Activated B cell treated with CpG ODN at 0.5 μM for 24 hours (primary cell): ENCODE measurements around the gene PDXK. TPM values are rescaled to one million over a fixed set of nuclear protein-coding genes. Genes with fewer than 3 reads are reported as not detected.

Experiments
- ATAC-seq: fragments of 200-7000 bp; cut with Tn5 transposase; one replicate; pipeline ENCODE4 v1.10.0; 2021; ENCODE audit warnings: low read depth, mild to moderate bottlenecking, moderate library complexity
- CTCF ChIA-PET: fragments of 350-600 bp; sonication (Branson Sonifier 250); formaldehyde crosslinking; loops from one replicate; lab custom pipeline; 2021; ENCODE audit warnings: antibody characterized with exemption; lab: Charles Lee
- POLR2A ChIA-PET: fragments of 350-600 bp; sonication (Branson Sonifier 250); formaldehyde crosslinking; loops from one replicate; lab custom pipeline; 2021; ENCODE audit warnings: antibody characterized with exemption; lab: Charles Lee
- DNase-seq: peaks from one replicate; pipeline ENCODE4 v3.0.0; 2022
- H3K27ac Mint-ChIP-seq: one replicate; pipeline ENCODE4 v1.8.0; 2020; ENCODE audit warnings: mixed read lengths
- H3K27me3 Mint-ChIP-seq: one replicate; pipeline ENCODE4 v1.8.0; 2021; ENCODE audit warnings: mixed read lengths
- H3K36me3 Mint-ChIP-seq: one replicate; pipeline ENCODE4 v1.8.0; 2021; ENCODE audit warnings: low read depth, mixed read lengths
- H3K4me1 Mint-ChIP-seq: one replicate; pipeline ENCODE4 v1.8.0; 2021; ENCODE audit warnings: mixed read lengths
- H3K4me3 Mint-ChIP-seq: one replicate; pipeline ENCODE4 v1.8.0; 2020; ENCODE audit warnings: mild to moderate bottlenecking, mixed read lengths
- H3K9me3 Mint-ChIP-seq: one replicate; pipeline ENCODE4 v1.8.0; 2020; ENCODE audit warnings: mixed read lengths
- CTCF ChIP-seq: fragments of 200-600 bp; IDR thresholded peaks from one replicate; pipeline ENCODE4 v1.8.0; 2022; ENCODE audit warnings: antibody characterized with exemption, mild to moderate bottlenecking
- intact Hi-C: fragments of 100-400 bp; cut with micrococcal nuclease; formaldehyde crosslinking; loops from one replicate; pipeline ENCODE4 v1.15.1; 2024
- total RNA-seq: library from RNA; stranded (reverse); gene quantifications from 2 replicates; pipeline ENCODE4 v1.2.3, GENCODE V29; 2022

PDXK gene
- total RNA-seq, 1 donor from 2014 or later, result 54.2 TPM

GRCh38 chr21:43759651-43760050 is 40.7 kb downstream of the PDXK start:
- Mint-ChIP-seq H3K27me3 (no peaks in the 10 kb centered on the region), H3K9me3 (no peaks in the 10 kb centered on the region), H3K4me3 (no peak overlapping the region), H3K4me1 (no peaks in the 10 kb centered on the region), H3K27ac (no peak overlapping the region), H3K36me3 (peaks cover 35% of the 10 kb centered on the region)
- ATAC-seq, result no peak
- TF ChIP-seq CTCF, result no peak
- intact Hi-C loops, result no loop called here
- POLR2A ChIA-PET, result no interaction called here
- CTCF ChIA-PET, result no interaction called here
- DNase-seq, result no peak

- Mint-ChIP-seq H3K36me3 (peaks cover 31% of the 10 kb centered on the region), H3K4me1 (no peaks in the 10 kb centered on the region), H3K4me3 (no peak overlapping the region), H3K9me3 (no peaks in the 10 kb centered on the region), H3K27me3 (no peaks in the 10 kb centered on the region), H3K27ac (no peak overlapping the region)
- intact Hi-C loops, result no loop called here
- no peak for TF ChIP-seq CTCF
- ChIA-PET CTCF (no interaction called here), POLR2A (no interaction called here)
- DNase-seq (no peak), ATAC-seq (no peak)
These were observed 41.5 kb downstream of the PDXK start for GRCh38 chr21:43760391-43760958.

GRCh38 chr21:43761886-43762285 is 43.0 kb downstream of the PDXK start:
- Mint-ChIP-seq H3K27me3 (no peaks in the 10 kb centered on the region), H3K9me3 (no peaks in the 10 kb centered on the region), H3K4me1 (no peaks in the 10 kb centered on the region), H3K4me3 (no peak overlapping the region), H3K36me3 (peaks cover 20% of the 10 kb centered on the region), H3K27ac (no peak overlapping the region)
- intact Hi-C loops, result no loop called here
- DNase-seq, result no peak
- POLR2A ChIA-PET, result no interaction called here
- no peak for TF ChIP-seq CTCF
- CTCF ChIA-PET, result interaction anchor here (1.1 kb wide), 1 partner anchor 214 kb away, joined by 3 read pairs; no protein-coding TSS in a partner anchor
- ATAC-seq, result no peak

GRCh38 chr21:43762303-43763128 is 43.6 kb downstream of the PDXK start:
- CTCF ChIA-PET, result interaction anchor here (1.1 kb wide), 1 partner anchor 213 kb away, joined by 3 read pairs; no protein-coding TSS in a partner anchor

More at GRCh38 chr21:43762303-43763128, 43.6 kb downstream of the PDXK start:
- intact Hi-C loops, result no loop called here
- Mint-ChIP-seq H3K9me3 (no peaks in the 10 kb centered on the region), H3K27me3 (no peaks in the 10 kb centered on the region), H3K36me3 (peaks cover 20% of the 10 kb centered on the region), H3K27ac (no peak overlapping the region), H3K4me3 (no peak overlapping the region), H3K4me1 (no peaks in the 10 kb centered on the region)
- POLR2A ChIA-PET, result no interaction called here
- DNase-seq, result no peak
- no peak for ATAC-seq
- TF ChIP-seq CTCF, result no peak
